ENCODE measurements around the gene DCAF11. TPM values are rescaled to one million over a fixed set of nuclear protein-coding genes. Genes with fewer than 3 reads are reported as not detected.

Gene DCAF11
- total and polyA plus RNA-seq, 2 experiments from 2014 or later, result 29.1 to 59.8 TPM

DNA sequence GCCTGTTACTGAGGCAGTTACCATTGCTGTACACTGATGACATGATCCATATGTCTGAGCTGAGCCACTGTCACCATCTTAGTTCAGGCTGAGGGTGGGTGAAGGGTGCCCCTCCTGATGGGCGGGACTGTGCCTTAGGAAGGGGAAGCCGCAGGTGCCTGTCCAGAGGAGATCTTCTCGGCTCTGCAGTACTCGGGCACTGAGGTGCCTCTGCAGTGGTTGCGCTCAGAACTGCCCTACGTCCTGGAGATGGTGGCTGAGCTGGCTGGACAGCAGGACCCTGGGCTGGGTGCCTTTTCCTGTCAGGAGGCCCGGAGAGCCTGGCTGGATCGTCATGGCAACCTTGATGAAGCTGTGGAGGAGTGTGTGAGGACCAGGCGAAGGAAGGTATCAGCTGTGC, 36.4 kb downstream of the DCAF11 start:
- Histone ChIP-seq H3K27ac (no peak overlapping the region), H3F3A (ENCODE audit: insufficient read depth) (peaks cover 3% of the 10 kb centered on the region; the same call in 1 of the 2 replicates), H3K9ac (no peak overlapping the region), H2AFZ (no peak overlapping the region), H3K36me3 (ENCODE audit: low read depth) (peaks cover 34% of the 10 kb centered on the region), H3K9me3 (ENCODE audit: low read depth) (no peaks in the 10 kb centered on the region), H3K79me2 (ENCODE audit: insufficient read depth) (peaks cover 34% of the 10 kb centered on the region), H3K27me3 (replicated peaks; ENCODE audit: insufficient read depth) (no peaks in the 10 kb centered on the region), H3K4me2 (ENCODE audit: unreplicated experiment) (no peak overlapping the region), H4K20me1 (ENCODE audit: insufficient read depth) (no peaks in the 10 kb centered on the region), H3K9me2 (ENCODE audit: insufficient read depth) (no peaks in the 10 kb centered on the region), H3K4me1 (ENCODE audit: insufficient read depth) (peaks cover 6% of the 10 kb centered on the region; the same call in 1 of the 2 replicates), H3K4me3 (no peak overlapping the region)
- WGBS, 2 experiments (ENCODE audit: low coverage in 1 of 2, low lambda C conversion rate in 2 of 2, missing lambda C conversion rate in 2 of 2), result 85 to 91% methylated on average over 9 of the region's 9 CpGs
- TF ChIP-seq EZH2phosphoT487 (IDR thresholded peaks at IDR 0.05; ENCODE audit: insufficient read depth, low read depth) (no peak), EZH2 (IDR thresholded peaks at IDR 0.05; ENCODE audit: insufficient read depth, poor library complexity, severe bottlenecking) (no peak)
- DNase-seq, result no peak
- in situ Hi-C loops (cut with MboI), result no loop called here

- H3K4me3 ChIP-seq, result no peak overlapping the region
- peaks cover 39% of the 10 kb centered on the region for H3K36me3 ChIP-seq (ENCODE audit: low read depth)
- H3K9ac ChIP-seq, result no peak overlapping the region
- no peak overlapping the region for H3K27ac ChIP-seq
- H3K4me2 ChIP-seq (ENCODE audit: unreplicated experiment), result no peak overlapping the region
- no peak for TF ChIP-seq EZH2phosphoT487 (IDR thresholded peaks at IDR 0.05; ENCODE audit: insufficient read depth, low read depth)
- no peak for TF ChIP-seq EZH2 (IDR thresholded peaks at IDR 0.05; ENCODE audit: insufficient read depth, poor library complexity, severe bottlenecking)
- no peaks in the 10 kb centered on the region for H3F3A ChIP-seq (ENCODE audit: insufficient read depth)
- H2AFZ ChIP-seq, result no peak overlapping the region
- WGBS, 2 experiments (ENCODE audit: low coverage in 1 of 2, low lambda C conversion rate in 2 of 2, missing lambda C conversion rate in 2 of 2), result 85 to 87% methylated on average over 15 to 16 of the region's 16 CpGs
- H3K9me3 ChIP-seq (ENCODE audit: low read depth), result no peaks in the 10 kb centered on the region
- no peaks in the 10 kb centered on the region for H4K20me1 ChIP-seq (ENCODE audit: insufficient read depth)
- H3K27me3 ChIP-seq (replicated peaks; ENCODE audit: insufficient read depth), result no peaks in the 10 kb centered on the region
- peaks cover 34% of the 10 kb centered on the region for H3K79me2 ChIP-seq (ENCODE audit: insufficient read depth)
- H3K4me1 ChIP-seq (ENCODE audit: insufficient read depth), result 0 out of 2 replicates have a peak, but pooled peaks cover 6% of the 10 kb centered on the region
- no peak for DNase-seq
- H3K9me2 ChIP-seq (ENCODE audit: insufficient read depth), result no peaks in the 10 kb centered on the region
- in situ Hi-C loops (cut with MboI), result no loop called here
Measured at GRCh38 chr14:24151404-24152080, 37.0 kb downstream of the DCAF11 start.

- Histone ChIP-seq H3K79me2 (ENCODE audit: insufficient read depth) (peaks cover 6% of the 10 kb centered on the region), H3K9ac (no peak overlapping the region), H3K9me2 (ENCODE audit: insufficient read depth) (no peaks in the 10 kb centered on the region), H2AFZ (no peak overlapping the region), H3K9me3 (ENCODE audit: low read depth) (no peaks in the 10 kb centered on the region), H3K4me1 (ENCODE audit: insufficient read depth) (no peaks in the 10 kb centered on the region), H3K4me2 (ENCODE audit: unreplicated experiment) (no peak overlapping the region), H3K27me3 (replicated peaks; ENCODE audit: insufficient read depth) (no peaks in the 10 kb centered on the region), H4K20me1 (ENCODE audit: insufficient read depth) (no peaks in the 10 kb centered on the region), H3K27ac (no peak overlapping the region), H3K36me3 (ENCODE audit: low read depth) (peaks cover 31% of the 10 kb centered on the region), H3K4me3 (no peak overlapping the region), H3F3A (ENCODE audit: insufficient read depth) (peaks cover 15% of the 10 kb centered on the region; the same call in 1 of the 2 replicates)
- DNase-seq, result no peak
- in situ Hi-C loops (cut with MboI), result no loop called here
- TF ChIP-seq EZH2 (IDR thresholded peaks at IDR 0.05; ENCODE audit: insufficient read depth, poor library complexity, severe bottlenecking) (no peak), EZH2phosphoT487 (IDR thresholded peaks at IDR 0.05; ENCODE audit: insufficient read depth, low read depth) (no peak)
- WGBS, 2 experiments (ENCODE audit: low coverage in 1 of 2, low lambda C conversion rate in 2 of 2, missing lambda C conversion rate in 2 of 2), result 95 to 100% methylated on average over 10 of the region's 10 CpGs
Measured at GRCh38 chr14:24155100-24155499, 40.5 kb downstream of the DCAF11 start.

DNA sequence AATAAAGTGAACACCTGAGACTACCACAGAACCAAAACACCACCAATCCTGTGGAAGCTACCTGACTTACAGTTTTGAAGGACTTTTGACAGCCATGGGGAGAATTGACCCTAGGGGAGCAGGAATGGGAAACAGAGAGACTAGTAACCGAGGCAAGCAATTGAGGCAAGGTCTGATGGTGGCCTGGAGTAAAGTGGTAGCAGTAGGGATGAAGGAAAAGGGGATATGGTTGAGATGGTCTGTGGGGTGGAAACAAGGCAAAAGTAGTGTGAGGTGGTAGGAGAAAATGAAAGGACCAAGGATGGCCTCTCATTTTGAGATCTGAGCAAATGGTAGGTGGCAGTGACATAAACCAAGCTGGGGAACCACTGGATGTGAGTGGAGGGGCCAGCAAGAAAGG, 42.3 kb downstream of the DCAF11 start:
- in situ Hi-C loops (cut with MboI), result no loop called here
- H2AFZ ChIP-seq, result no peak overlapping the region
- peaks cover 36% of the 10 kb centered on the region for H3K36me3 ChIP-seq (ENCODE audit: low read depth)
- no peak for DNase-seq
- H3F3A ChIP-seq (ENCODE audit: insufficient read depth), result peaks cover 25% of the 10 kb centered on the region; the same call in 1 of the 2 replicates
- no peaks in the 10 kb centered on the region for H3K4me1 ChIP-seq (ENCODE audit: insufficient read depth)
- H3K9me3 ChIP-seq (ENCODE audit: low read depth), result no peaks in the 10 kb centered on the region
- no peaks in the 10 kb centered on the region for H3K27me3 ChIP-seq (replicated peaks; ENCODE audit: insufficient read depth)
- H3K9me2 ChIP-seq (ENCODE audit: insufficient read depth), result no peaks in the 10 kb centered on the region
- no peaks in the 10 kb centered on the region for H4K20me1 ChIP-seq (ENCODE audit: insufficient read depth)
- H3K79me2 ChIP-seq (ENCODE audit: insufficient read depth), result peaks cover 8% of the 10 kb centered on the region
- no peak overlapping the region for H3K27ac ChIP-seq
- no peak overlapping the region for H3K4me2 ChIP-seq (ENCODE audit: unreplicated experiment)
- no peak overlapping the region for H3K9ac ChIP-seq
- 100% methylated on average over 1 of the region's 1 CpG for WGBS, 2 experiments (ENCODE audit: low coverage in 1 of 2, low lambda C conversion rate in 2 of 2, missing lambda C conversion rate in 2 of 2)
- no peak overlapping the region for H3K4me3 ChIP-seq
- TF ChIP-seq EZH2phosphoT487 (IDR thresholded peaks at IDR 0.05; ENCODE audit: insufficient read depth, low read depth) (no peak), EZH2 (IDR thresholded peaks at IDR 0.05; ENCODE audit: insufficient read depth, poor library complexity, severe bottlenecking) (no peak)

Measured in GM23248 (cell line).